NCI-H82 treated with DMSO at 0.1 percent for 48 hours (cell line): ENCODE measurements around the gene EPHA3.
A peak's percentile ranks its signal among the peaks of the same experiment; 100 is the strongest.

Experiments
- DNase-seq: peaks from one replicate; lab custom pipeline; 2025; ENCODE audit not compliant: unreplicated experiment; lab: John Stamatoyannopoulos, UW

Gene EPHA3

GRCh38 chr3:89227218-89227617, 119.8 kb downstream of the EPHA3 start:
- DNase-seq: no peak

GRCh38 chr3:89227634-89228033, 120.2 kb downstream of the EPHA3 start:
- DNase-seq: no peak

- no peak for DNase-seq
Measured at GRCh38 chr3:89232155-89232554, 124.7 kb downstream of the EPHA3 start.

GRCh38 chr3:89234620-89235019, 127.2 kb downstream of the EPHA3 start:
- no peak for DNase-seq

- no peak for DNase-seq
Measured at GRCh38 chr3:89238846-89239245, 131.4 kb downstream of the EPHA3 start.

GRCh38 chr3:89239774-89240173, 132.4 kb downstream of the EPHA3 start:
- DNase-seq: no peak

GRCh38 chr3:89245612-89246011, 138.2 kb downstream of the EPHA3 start:
- peak; percentile 83 for DNase-seq

GRCh38 chr3:89246326-89246725, 138.9 kb downstream of the EPHA3 start:
- DNase-seq: peak; percentile 14

- no peak for DNase-seq
Measured at GRCh38 chr3:89250742-89251141, 143.3 kb downstream of the EPHA3 start.

- no peak for DNase-seq
Measured at GRCh38 chr3:89252016-89252415, 144.6 kb downstream of the EPHA3 start.

GRCh38 chr3:89252860-89253259, 145.4 kb downstream of the EPHA3 start:
- no peak for DNase-seq

- DNase-seq: no peak
Measured at GRCh38 chr3:89256395-89256794, 149.0 kb downstream of the EPHA3 start.

GRCh38 chr3:89256882-89257281, 149.5 kb downstream of the EPHA3 start:
- no peak for DNase-seq

- no peak for DNase-seq
Measured at GRCh38 chr3:89260721-89261120, 153.3 kb downstream of the EPHA3 start.

GRCh38 chr3:89261673-89262072, 154.3 kb downstream of the EPHA3 start:
- no peak for DNase-seq

GRCh38 chr3:89262309-89262929, 155.0 kb downstream of the EPHA3 start:
- DNase-seq: no peak

GRCh38 chr3:89264037-89264560, 156.7 kb downstream of the EPHA3 start:
- no peak for DNase-seq

- no peak for DNase-seq
Measured at GRCh38 chr3:89266074-89266473, 158.7 kb downstream of the EPHA3 start.

- no peak for DNase-seq
Measured at GRCh38 chr3:89268059-89268458, 160.6 kb downstream of the EPHA3 start.

GRCh38 chr3:89270201-89270600, 162.8 kb downstream of the EPHA3 start:
- no peak for DNase-seq

GRCh38 chr3:89275001-89275400, 167.6 kb downstream of the EPHA3 start:
- DNase-seq: no peak

GRCh38 chr3:89276116-89276515, 168.7 kb downstream of the EPHA3 start:
- no peak for DNase-seq
